Neural cell (in vitro differentiated cells): ENCODE results near the gene GRIN2C.

ENCODE experiments used
- EP300 ChIP-seq: fragments of 450-650 bp; conservative IDR thresholded peaks from 2 replicates; pipeline ENCODE4 v1.6.1; 2014; ENCODE audit warnings: antibody characterized with exemption, mild to moderate bottlenecking, moderate library complexity; ENCODE audit not compliant: poor library complexity, severe bottlenecking
- EZH2 ChIP-seq: fragments of 200-600, 300-800 bp; shearing (Covaris generic), sonication (generic); IDR thresholded peaks from 2 replicates; pipeline ENCODE4 v1.6.1; 2014; ENCODE audit warnings: antibody characterized with exemption, low read length, borderline replicate concordance, mild to moderate bottlenecking; ENCODE audit not compliant: insufficient read depth, poor library complexity, severe bottlenecking
- MXI1 ChIP-seq: fragments of 450-650 bp; conservative IDR thresholded peaks from 2 replicates; pipeline ENCODE4 v1.6.1; 2014; ENCODE audit warnings: antibody characterized with exemption, mild to moderate bottlenecking; ENCODE audit not compliant: poor library complexity, severe bottlenecking
- POLR2AphosphoS5 ChIP-seq: IDR thresholded peaks from 2 replicates; pipeline ENCODE4 v1.6.1; 2012
- RAD21 ChIP-seq: fragments of 450-650 bp; conservative IDR thresholded peaks from 2 replicates; pipeline ENCODE4 v1.6.1; 2014; ENCODE audit warnings: antibody characterized with exemption, mild to moderate bottlenecking, moderate library complexity
- TF ChIP-seq, protein P1 (sequence below): fragments of 450-650 bp; IDR thresholded peaks from 2 replicates; pipeline ENCODE4 v1.5.1; 2014; ENCODE audit warnings: antibody characterized with exemption, mild to moderate bottlenecking, moderate library complexity; ENCODE audit not compliant: poor library complexity, severe bottlenecking

DNA sequence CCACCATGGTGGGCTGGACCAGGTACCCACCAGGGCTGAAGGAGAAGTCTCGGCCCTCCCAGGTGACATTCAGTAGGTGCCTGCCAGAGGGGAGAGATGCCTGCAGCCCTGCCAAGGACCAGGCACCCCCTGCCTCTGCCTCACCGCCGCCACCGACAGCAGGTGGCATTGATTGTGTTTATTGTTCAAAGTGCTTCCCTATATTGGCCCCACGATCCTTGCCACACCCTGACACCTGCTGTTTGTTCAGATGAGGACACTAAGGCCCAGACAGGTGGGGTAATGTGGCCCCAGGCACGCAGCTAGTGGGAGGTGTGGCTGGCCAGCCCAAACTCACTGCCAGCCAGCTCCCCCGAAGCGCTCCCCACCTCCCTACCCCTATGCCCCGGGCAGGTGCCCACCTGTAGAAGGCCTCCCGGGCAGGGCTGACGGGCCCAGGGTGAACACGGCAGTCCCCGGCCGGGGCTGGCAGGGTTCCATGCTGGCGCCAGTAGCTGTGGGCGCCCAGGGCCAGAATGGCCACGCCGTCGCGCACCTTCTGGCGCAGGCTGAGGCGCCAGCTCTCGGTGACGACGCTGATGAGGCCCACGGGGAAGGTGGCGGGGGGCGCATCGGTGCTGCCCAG is 8.0 kb downstream of the GRIN2C start:
- TF ChIP-seq EZH2 (no peak), MXI1 (no peak), POLR2AphosphoS5 (no peak), EP300 (no peak), RAD21 (no peak)
- TF ChIP-seq, protein P1, sequence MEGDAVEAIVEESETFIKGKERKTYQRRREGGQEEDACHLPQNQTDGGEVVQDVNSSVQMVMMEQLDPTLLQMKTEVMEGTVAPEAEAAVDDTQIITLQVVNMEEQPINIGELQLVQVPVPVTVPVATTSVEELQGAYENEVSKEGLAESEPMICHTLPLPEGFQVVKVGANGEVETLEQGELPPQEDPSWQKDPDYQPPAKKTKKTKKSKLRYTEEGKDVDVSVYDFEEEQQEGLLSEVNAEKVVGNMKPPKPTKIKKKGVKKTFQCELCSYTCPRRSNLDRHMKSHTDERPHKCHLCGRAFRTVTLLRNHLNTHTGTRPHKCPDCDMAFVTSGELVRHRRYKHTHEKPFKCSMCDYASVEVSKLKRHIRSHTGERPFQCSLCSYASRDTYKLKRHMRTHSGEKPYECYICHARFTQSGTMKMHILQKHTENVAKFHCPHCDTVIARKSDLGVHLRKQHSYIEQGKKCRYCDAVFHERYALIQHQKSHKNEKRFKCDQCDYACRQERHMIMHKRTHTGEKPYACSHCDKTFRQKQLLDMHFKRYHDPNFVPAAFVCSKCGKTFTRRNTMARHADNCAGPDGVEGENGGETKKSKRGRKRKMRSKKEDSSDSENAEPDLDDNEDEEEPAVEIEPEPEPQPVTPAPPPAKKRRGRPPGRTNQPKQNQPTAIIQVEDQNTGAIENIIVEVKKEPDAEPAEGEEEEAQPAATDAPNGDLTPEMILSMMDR, result no peak
